Fibroblast of the aortic adventitia (primary cell): Measurements from ENCODE around the gene DNAH10. TPM values are rescaled to one million over a fixed set of nuclear protein-coding genes. Genes with fewer than 3 reads are reported as not detected.
"Not testable (repeated sequence)": the region's sequence is repeated elsewhere in the genome, so short reads cannot be mapped to it uniquely, and the experiment has no call there.

Experiments
- DNase-seq: peaks from one replicate; pipeline ENCODE4 v3.0.0-alpha.2; 2010; ENCODE audit warnings: low read depth
- H3K4me3 ChIP-seq: 2 replicates; pipeline ENCODE4 v1.5.1; 2011; ENCODE audit warnings: low read depth, mild to moderate bottlenecking, control low read depth, low read length, moderate library complexity
- total RNA-seq: library from RNA; depleted of rRNA; stranded (reverse); fragments of >200 nt; gene quantifications from 2 replicates; pipeline ENCODE4 v1.2.3, GENCODE V29; 2012; ENCODE audit warnings: low replicate concordance
- TF ChIP-seq, protein P1 (sequence below): IDR thresholded peaks from 2 replicates; pipeline ENCODE4 v1.5.1; 2011; ENCODE audit warnings: mild to moderate bottlenecking, low read length, control low read depth, inconsistent platforms; ENCODE audit not compliant: insufficient read depth

DNAH10 gene
- total RNA-seq, 1 donor: 0.18 TPM

DNA sequence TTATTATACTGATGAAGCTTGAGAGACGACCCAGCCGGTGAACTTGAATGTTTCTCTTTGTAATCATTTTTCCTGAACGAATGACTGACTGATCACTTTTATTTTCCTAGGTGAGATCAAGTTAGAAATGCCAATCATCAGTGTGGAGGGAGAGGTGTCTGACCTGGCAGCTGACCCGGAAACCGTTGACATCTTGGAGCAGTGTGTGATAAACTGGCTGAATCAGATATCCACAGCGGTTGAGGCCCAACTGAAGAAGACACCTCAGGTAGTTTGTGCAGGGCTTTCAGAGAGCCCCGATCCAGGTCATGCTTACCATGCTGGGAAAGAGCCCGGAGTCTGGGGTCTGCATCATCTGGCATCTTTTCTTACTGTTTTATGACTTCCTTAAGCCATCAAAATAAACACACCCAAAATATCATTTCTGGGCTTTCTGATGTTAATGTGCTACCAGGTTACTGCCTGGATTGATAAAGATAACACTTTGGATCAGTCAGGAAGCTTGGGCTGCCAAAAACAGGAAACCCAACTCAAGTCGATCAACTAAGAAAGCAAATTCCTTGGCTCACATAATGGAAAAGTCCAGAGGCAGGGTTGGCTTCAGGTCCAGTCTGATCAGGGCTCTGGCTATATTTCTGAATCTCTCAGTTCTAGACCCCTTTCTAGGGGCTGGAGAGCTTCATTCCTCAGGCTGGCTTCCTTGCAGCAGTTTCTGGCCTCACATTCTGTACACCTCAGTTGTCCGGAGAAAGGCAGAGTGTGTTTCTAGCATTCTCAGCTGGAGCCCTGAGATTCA, 21.1 kb downstream of the DNAH10 start:
- DNase-seq: no peak
- no peak overlapping the region for H3K4me3 ChIP-seq
- TF ChIP-seq, protein P1, sequence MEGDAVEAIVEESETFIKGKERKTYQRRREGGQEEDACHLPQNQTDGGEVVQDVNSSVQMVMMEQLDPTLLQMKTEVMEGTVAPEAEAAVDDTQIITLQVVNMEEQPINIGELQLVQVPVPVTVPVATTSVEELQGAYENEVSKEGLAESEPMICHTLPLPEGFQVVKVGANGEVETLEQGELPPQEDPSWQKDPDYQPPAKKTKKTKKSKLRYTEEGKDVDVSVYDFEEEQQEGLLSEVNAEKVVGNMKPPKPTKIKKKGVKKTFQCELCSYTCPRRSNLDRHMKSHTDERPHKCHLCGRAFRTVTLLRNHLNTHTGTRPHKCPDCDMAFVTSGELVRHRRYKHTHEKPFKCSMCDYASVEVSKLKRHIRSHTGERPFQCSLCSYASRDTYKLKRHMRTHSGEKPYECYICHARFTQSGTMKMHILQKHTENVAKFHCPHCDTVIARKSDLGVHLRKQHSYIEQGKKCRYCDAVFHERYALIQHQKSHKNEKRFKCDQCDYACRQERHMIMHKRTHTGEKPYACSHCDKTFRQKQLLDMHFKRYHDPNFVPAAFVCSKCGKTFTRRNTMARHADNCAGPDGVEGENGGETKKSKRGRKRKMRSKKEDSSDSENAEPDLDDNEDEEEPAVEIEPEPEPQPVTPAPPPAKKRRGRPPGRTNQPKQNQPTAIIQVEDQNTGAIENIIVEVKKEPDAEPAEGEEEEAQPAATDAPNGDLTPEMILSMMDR: no peak

DNA sequence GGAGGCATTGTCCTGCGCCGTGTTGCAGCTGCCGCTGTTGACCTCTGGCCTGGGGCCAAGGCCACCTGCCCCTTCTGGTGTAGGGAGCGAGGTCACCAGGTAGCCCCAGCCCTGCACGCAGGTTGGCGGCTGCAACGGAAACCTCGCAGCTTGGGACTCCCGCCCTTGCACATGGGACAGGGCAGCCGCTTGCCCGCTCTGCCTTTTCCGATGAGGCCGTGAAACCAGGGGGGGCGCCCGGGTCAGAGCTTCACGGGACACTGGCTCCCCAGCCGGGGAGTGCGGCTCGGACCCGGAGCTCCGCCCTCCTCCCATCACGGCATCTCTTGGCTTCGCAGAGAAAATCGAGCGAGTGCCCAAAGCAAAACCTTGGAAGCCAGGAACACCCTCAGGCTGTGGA, 25.4 kb downstream of the DNAH10 start:
- H3K4me3 ChIP-seq: no peak overlapping the region
- TF ChIP-seq, protein P1: no peak
- no peak for DNase-seq

DNA sequence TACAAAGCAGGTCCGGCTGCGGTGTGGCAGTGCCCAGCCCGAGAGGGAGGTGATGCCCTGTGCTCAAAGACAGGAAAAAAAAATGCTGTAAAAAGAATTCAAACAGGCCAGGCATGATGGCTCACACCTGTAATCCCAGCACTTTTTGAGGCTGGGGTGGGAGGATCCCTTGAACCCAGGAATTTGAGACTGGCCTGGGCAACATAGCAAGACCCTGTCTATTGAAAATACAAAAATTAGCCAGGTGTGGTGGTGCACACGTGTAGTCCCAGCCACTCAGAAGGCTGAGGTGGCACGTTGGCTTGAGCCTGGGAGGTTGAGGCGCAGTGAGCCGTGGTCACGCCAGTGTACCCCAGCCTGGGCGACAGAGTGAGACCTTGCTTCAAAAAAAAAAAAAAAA, 26.4 kb downstream of the DNAH10 start:
- no peak for DNase-seq
- TF ChIP-seq, protein P1: no peak
- H3K4me3 ChIP-seq: no peak overlapping the region

DNA sequence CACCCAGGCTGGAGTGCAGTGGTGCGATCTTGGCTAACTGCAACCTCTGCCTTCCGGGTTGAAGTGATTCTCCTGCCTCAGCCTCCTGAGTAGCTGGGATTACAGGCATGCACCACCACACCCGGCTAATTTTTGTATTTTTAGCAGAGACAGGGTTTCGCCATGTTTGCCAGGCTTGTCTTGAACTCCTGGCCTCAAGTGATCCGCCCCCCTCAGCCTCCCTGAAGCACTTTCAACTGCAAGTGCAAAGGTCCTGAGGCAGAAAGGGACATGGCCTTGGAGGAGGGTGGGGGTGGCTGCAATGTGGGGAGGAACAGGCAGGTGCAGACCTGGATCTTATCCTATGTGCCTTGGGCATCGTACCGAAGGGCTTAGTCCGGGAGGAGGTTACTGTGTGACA, 27.3 kb downstream of the DNAH10 start:
- H3K4me3 ChIP-seq, DNase-seq: not testable (repeated sequence)

DNA sequence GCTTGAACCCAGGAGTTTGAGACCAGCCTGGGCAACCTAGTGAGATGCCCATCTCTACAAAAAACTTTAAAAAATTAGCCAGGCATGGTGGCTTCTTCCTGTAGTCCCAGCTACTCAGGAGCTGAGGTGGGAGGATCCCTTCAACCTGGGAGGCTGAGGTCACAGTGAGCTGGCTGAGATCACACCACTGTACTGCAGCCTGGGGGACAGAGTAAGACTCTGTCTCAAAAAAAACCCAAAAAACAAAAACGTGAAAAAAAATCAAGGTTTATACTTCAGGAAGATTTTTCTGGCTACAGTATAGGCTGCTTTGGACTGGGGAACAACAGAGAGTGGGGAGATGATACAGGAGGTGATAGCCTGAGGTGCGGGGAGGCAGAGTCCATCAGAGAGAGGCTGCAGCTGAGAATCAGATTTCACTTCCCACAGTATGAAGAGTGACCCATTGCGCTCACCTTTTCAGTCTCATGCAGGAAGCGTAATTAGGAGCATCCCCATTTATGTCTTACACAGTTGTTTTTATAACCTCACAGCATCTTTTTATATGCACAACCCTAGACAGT, 28.9 kb downstream of the DNAH10 start:
- no peak overlapping the region for H3K4me3 ChIP-seq
- TF ChIP-seq, protein P1: no peak
- no peak for DNase-seq

DNA sequence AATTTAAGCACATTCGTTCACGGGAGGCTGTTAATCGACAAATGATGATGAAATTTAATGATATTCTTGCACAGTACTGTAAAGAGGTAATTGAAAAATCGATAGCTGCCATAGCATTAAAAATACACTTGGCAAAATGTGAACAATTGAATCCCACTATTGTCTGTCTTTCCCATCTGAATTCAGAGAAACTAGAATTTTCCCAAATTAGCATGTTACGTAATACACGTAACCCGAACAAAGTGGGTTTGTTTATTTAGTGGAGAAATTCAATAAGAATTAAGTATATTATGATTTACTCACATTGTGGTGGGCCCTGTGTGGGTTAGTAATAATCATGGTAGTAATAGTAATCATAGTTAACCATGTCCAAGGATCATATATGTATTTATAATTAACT, 31.9 kb downstream of the DNAH10 start:
- no peak for DNase-seq
- no peak overlapping the region for H3K4me3 ChIP-seq
- TF ChIP-seq, protein P1: no peak

DNA sequence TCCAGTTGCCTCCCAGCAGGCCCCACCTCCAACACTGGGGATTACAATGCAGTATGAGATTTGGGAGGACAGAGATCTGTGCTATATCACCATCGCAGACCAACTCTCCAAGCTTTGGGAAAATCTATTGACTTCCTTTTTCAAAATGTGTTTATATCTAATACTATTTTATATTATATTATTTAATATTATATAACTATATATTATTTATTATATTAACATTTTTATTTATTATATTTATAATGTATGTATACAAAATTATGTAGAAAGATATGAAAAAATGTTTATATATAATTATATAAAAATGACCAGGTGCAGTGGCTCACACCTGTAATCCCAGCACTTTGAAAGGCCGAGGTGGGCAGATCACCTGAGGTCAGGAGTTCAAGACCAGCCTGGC, 36.4 kb downstream of the DNAH10 start:
- DNase-seq: no peak
- no peak overlapping the region for H3K4me3 ChIP-seq
- TF ChIP-seq, protein P1: no peak
